ENCODE data around the gene TUBA3E.
"Not testable (repeated sequence)": the region's sequence is repeated elsewhere in the genome, so short reads cannot be mapped to it uniquely, and the experiment has no call there.

The TUBA3E gene

GRCh38 chr2:130160838-130161705, 37.2 kb downstream of the TUBA3E start:
- DNase-seq: not testable (repeated sequence)

DNA sequence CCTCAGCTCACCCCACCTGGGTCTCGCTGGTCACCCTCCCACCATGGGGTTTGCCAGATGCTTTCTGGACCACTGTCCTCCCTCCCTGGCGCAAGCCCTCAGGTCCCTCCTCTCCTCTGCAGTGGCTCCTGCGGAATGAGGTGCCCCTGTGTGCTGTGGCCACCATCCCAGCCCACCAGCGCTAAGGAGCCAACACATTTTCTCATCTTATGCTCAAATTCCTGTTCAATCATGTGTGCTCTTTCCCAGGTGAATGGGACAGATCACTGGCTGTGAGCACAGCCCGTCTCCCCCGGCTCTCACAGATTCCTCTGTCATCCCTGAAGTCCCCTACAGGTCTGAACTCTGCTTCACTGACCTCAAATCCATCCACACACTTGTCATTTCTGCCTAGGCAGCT, 38.1 kb downstream of the TUBA3E start:
- DNase-seq: no peak

DNA sequence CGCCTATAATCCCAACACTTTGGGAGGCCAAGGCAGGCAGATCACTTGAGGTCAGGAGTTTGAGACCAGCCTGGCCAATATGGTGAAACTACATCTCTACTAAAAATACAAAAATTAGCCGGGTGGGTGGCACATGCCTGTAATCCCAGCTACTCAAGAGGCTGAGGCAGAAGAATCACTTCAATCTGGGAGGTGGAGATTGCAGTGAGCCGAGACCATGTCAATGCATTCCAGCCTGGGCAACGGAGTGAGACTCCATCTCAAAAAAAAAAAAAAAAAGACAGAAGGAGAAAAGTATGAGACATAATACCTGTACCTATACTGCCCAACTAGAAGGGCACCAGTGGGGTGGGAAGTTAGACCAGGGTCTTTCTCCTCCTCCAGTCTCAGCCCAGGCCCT, 38.9 kb downstream of the TUBA3E start:
- DNase-seq: not testable (repeated sequence)

GRCh38 chr2:130158631-130159030, 39.6 kb downstream of the TUBA3E start:
- no peak for DNase-seq

GRCh38 chr2:130157825-130158514, 40.3 kb downstream of the TUBA3E start:
- not testable (repeated sequence) for DNase-seq

- DNase-seq: not testable (repeated sequence)
Measured at GRCh38 chr2:130157354-130157753, 40.9 kb downstream of the TUBA3E start.

DNA sequence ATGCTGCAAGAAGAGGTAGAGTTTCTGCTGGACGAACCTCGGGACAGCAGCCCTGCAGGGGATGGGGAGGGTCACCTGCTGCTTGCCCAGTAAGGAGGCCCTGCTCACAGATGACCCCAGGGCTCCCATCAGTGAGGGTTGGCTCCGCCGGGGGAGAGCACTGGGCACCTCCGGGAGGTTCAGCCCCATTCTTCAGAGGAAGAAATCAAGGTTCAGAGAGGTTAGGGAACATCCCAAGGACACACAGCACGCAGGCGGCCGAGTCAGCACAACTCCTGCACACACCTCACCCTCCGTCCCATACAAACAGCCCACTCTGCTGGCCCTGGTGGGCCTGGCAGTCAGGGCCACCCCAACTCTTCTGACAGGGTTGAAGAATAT, 41.6 kb downstream of the TUBA3E start:
- no peak for DNase-seq

DNA sequence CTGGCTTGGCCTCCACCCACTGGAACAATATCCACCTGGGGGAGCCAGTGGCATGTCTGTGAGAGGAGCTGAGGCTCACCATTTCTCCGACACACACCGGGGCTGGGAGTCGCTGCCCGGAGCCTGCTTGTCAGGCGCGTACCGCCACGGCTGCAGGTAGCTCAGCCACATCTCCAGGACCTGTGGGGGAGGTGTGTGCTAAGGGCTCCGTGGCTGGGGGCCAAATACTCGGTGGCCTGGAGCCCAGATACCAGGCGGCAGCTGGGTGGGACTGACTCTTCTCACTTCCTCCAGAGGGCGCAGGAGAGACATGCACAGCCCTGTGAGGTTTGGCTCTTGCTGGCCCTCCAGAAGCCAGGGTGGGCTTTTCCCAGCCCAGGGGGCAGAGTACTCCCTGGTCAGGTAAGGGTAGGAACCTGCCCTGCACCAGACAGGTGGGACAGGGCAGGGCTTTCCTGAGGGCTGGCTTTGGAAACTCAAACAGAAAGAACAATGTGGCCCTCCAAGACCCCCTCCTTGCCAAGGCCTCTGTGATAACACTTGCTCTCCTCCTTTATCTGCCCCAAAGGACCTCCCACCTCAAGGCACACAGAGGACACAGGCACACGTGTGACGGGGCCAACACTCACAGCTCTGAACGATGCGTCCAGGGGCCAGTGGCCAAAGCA, 42.1 kb downstream of the TUBA3E start:
- DNase-seq: not testable (repeated sequence)

GRCh38 chr2:130154773-130155765, 43.2 kb downstream of the TUBA3E start:
- DNase-seq: no peak

DNA sequence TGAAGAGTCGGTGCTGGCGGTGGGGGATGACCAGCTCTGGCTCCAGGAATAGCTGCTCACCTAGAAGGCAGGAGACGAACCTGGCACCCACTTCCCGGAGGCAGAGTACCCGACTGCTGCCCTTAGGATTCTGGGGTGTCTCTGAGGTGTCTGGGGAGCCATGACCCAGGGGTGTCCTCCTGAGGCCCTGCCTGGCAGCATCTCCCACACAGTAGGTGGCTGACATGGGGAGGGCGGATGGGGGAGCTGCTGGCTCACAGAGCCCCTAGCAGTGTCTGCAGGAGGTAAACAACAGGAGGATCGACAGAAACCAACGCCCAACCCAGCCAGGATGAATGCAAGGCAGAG, 43.8 kb downstream of the TUBA3E start:
- DNase-seq: not testable (repeated sequence)

GRCh38 chr2:130153721-130154422, 44.4 kb downstream of the TUBA3E start:
- not testable (repeated sequence) for DNase-seq

DNA sequence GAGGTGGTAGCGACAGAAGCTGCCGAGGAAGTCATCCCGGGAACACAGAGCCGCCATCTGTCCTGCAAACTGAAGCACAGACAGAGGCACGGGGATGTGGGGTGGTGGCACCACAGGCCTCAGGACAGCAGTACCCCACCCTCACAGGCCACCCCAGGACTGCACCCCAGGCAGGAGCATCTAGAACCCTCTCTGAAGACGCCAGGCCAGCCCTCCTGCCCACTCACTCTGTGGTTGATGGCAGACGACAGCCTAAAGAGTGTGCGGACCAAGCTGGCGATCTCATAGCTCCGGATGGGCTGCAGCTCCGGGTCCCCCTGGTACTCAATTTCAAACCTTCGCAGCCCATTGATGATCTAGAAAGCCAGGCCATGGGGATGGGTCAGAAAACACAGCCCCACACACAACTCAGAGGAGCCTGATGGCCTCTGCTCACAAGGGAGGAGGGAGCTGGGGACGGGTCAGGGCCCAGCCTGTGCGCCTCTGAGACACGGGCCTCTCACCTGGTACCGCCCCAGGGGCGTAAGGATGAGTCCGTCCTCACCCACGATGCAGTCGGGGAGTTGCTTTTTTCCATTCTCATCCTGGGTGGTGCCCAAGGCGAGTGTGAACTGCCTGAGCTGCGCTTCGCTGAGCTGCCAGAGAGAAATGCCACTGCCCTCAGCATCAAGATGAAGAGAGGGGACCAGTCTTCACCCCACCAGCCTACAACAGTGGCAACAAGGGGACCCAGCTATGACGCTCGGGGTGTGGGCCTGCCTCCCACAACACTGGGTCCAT, 45.2 kb downstream of the TUBA3E start:
- DNase-seq: no peak

- not testable (repeated sequence) for DNase-seq
Measured at GRCh38 chr2:130152136-130152815, 46.0 kb downstream of the TUBA3E start.

DNA sequence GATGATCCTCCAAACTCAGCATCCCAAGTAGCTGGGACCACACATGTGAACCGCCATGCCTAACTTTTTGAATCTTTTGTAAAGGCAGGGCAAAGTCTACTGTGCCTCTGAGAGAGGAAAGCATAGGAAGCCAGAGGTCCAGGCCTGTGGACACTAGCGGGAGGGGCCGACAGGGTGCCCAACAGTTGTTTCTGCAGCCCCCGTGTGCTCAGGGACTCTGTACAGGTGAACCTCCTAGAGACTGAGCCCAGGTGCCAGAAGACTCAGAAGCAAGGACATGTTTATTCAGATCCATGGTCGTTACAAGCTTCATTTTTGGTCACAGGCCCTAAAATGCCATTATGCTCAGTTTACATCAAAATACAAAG, 47.1 kb downstream of the TUBA3E start:
- not testable (repeated sequence) for DNase-seq

GRCh38 chr2:130150181-130151144, 47.8 kb downstream of the TUBA3E start:
- no peak for DNase-seq

GRCh38 chr2:130148515-130148914, 49.7 kb downstream of the TUBA3E start:
- not testable (repeated sequence) for DNase-seq

GRCh38 chr2:130145006-130145414, 53.2 kb downstream of the TUBA3E start, which contains the start of gene CCDC74B:
Gene CCDC74B, minus strand, starts transcription at chr2:130145112. Its CDS starts 116 bp downstream, at chr2:130144996.
- DNase-seq: peak; percentile 52

DNA sequence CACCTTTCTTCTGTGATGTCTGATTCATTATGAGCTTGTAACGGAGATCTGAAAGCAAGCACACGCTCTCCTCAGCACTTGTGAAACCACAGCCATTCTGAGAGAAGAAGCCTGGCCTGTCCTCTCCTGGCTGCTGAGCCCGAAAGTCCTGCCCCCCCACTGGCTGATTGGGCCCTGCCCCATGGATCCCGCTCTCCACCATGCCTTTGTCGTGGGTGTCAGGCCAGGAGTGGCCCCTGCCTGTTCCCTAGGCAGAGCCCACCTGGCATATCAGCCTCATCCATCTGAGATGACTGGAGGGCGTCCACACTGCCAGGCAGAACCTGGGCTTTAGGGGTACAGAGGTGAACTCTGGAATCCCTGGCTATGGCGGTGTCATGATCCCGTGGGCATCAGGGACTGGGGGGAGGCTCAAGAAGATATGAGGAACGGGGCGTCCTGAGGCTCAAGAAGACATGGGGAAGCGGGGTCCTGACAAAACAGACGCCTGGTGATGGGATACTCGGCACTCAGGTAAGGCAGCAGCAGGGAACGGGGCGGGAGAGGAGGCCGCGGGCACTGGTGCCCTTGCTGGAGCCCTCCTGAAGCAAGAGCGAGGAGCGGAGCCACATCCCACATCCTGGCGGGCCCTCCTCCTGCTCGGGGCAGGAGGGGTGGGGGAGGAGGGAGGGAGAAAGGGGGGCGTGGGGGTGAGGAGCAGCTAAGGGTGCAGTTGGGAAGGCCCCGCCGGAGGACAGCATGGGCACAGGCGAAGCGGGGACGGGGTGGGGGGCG, 54.8 kb downstream of the TUBA3E start:
- DNase-seq: not testable (repeated sequence)

Measured in stimulated activated CD4-positive, alpha-beta T cell treated with anti-CD3 and anti-CD28 coated beads, Interleukin-1b, Interleukin-23, amount 100 ng/mL, for 48 hours (primary cell).